Measurements from ENCODE around the gene LPIN1. TPM values are rescaled to one million over a fixed set of nuclear protein-coding genes. Genes with fewer than 3 reads are reported as not detected.

LPIN1 gene
- total and polyA plus RNA-seq, 2 experiments from 2014 or later = 34.5 to 35.3 TPM

DNA sequence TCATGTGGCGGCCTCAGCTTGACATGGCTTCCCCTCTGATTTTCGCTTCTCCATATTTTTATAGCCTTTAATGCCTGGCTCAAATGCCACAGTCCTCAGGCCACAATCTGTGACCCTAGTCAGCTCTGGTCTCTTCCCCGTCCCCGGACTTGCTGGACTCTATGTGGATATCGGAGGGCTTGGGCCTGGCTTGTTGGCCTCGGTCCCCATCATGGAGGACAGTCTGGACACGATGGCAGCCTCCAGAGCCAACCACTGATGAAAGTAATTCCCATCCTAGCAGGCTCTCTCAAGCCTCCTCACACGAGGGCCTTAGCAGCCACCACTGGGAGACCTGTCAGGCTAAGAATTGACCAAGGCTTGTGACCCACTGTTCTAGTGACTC is 61.6 kb downstream of the LPIN1 start:
- Histone ChIP-seq H4K20me1 (ENCODE audit: insufficient read depth, poor library complexity, severe bottlenecking) (no peaks in the 10 kb centered on the region), H3K36me3 (replicated peaks; ENCODE audit: insufficient read depth, low read depth) (no peaks in the 10 kb centered on the region), H3K4me3 (no peak overlapping the region), H3K4me2 (no peak overlapping the region), H3K4me1 (ENCODE audit: insufficient read depth) (no peaks in the 10 kb centered on the region), H3K79me2 (no peaks in the 10 kb centered on the region), H2AFZ (no peak overlapping the region), H3K9me3 (ENCODE audit: low read depth) (no peaks in the 10 kb centered on the region), H3K9me2 (replicated peaks; ENCODE audit: insufficient read depth) (no peaks in the 10 kb centered on the region), H3K27me3 (no peaks in the 10 kb centered on the region), H3K27ac (no peak overlapping the region)
- WGBS (ENCODE audit: low lambda C conversion rate, missing lambda C conversion rate) = 97% methylated on average over 8 of the region's 8 CpGs
- no peak for TF ChIP-seq EZH2 (IDR thresholded peaks at IDR 0.05; ENCODE audit: borderline replicate concordance)
- TF ChIP-seq, protein P1, sequence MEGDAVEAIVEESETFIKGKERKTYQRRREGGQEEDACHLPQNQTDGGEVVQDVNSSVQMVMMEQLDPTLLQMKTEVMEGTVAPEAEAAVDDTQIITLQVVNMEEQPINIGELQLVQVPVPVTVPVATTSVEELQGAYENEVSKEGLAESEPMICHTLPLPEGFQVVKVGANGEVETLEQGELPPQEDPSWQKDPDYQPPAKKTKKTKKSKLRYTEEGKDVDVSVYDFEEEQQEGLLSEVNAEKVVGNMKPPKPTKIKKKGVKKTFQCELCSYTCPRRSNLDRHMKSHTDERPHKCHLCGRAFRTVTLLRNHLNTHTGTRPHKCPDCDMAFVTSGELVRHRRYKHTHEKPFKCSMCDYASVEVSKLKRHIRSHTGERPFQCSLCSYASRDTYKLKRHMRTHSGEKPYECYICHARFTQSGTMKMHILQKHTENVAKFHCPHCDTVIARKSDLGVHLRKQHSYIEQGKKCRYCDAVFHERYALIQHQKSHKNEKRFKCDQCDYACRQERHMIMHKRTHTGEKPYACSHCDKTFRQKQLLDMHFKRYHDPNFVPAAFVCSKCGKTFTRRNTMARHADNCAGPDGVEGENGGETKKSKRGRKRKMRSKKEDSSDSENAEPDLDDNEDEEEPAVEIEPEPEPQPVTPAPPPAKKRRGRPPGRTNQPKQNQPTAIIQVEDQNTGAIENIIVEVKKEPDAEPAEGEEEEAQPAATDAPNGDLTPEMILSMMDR (IDR thresholded peaks at IDR 0.05; ENCODE audit: poor library complexity) = no peak
- no peak for TF ChIP-seq EZH2phosphoT487 (IDR thresholded peaks at IDR 0.05; ENCODE audit: low read depth, severe bottlenecking, unreplicated experiment)
- DNase-seq (ENCODE audit: low spot score) = no peak

DNA sequence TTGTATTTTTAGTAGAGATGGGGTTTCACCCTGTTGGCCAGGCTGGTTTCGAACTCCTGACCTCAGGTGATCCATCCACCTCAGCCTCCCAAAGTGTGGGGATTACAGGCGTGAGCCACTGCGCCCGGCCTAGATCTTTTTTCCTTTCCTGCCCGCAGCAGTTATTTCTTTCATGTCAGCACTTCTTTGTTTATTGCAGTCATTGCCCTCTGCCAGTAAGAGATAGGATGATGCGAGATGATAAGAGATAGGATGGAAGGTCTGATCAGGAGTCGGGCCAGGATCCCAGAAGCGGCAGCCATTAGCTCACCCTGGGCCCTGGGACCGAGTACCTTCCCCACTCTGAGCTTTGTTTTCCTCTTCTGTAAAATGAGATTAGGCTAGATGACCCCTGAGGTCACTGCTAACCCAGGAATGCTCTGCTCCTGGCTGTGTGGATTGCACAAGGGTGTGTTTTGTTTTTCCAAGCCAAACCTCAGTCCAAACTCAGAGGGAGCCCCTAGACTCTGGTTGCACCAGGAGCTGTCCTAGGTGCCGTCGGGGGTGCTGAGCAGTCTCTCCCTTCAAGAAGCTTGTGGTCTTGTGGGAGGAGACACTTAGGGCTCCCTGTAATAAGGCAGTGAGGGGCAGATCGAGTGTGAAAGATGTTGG is 63.3 kb downstream of the LPIN1 start:
- Histone ChIP-seq H3K27ac (no peak overlapping the region), H3K9me3 (ENCODE audit: low read depth) (no peaks in the 10 kb centered on the region), H3K4me3 (no peak overlapping the region), H3K36me3 (replicated peaks; ENCODE audit: insufficient read depth, low read depth) (no peaks in the 10 kb centered on the region), H3K4me2 (no peak overlapping the region), H3K79me2 (no peaks in the 10 kb centered on the region), H3K9me2 (replicated peaks; ENCODE audit: insufficient read depth) (no peaks in the 10 kb centered on the region), H3K4me1 (ENCODE audit: insufficient read depth) (no peaks in the 10 kb centered on the region), H4K20me1 (ENCODE audit: insufficient read depth, poor library complexity, severe bottlenecking) (no peaks in the 10 kb centered on the region), H3K27me3 (no peaks in the 10 kb centered on the region), H2AFZ (no peak overlapping the region)
- TF ChIP-seq EZH2 (IDR thresholded peaks at IDR 0.05; ENCODE audit: borderline replicate concordance) = no peak
- TF ChIP-seq, protein P1 (IDR thresholded peaks at IDR 0.05; ENCODE audit: poor library complexity) = no peak
- no peak for TF ChIP-seq EZH2phosphoT487 (IDR thresholded peaks at IDR 0.05; ENCODE audit: low read depth, severe bottlenecking, unreplicated experiment)
- WGBS (ENCODE audit: low lambda C conversion rate, missing lambda C conversion rate) = 88% methylated on average over 12 of the region's 12 CpGs
- no peak for DNase-seq (ENCODE audit: low spot score)

- Histone ChIP-seq H3K4me3 (no peak overlapping the region), H3K79me2 (no peaks in the 10 kb centered on the region), H3K4me2 (no peak overlapping the region), H3K27me3 (no peaks in the 10 kb centered on the region), H3K36me3 (replicated peaks; ENCODE audit: insufficient read depth, low read depth) (no peaks in the 10 kb centered on the region), H3K27ac (no peak overlapping the region), H2AFZ (no peak overlapping the region), H3K9me2 (replicated peaks; ENCODE audit: insufficient read depth) (no peaks in the 10 kb centered on the region), H3K9me3 (ENCODE audit: low read depth) (no peaks in the 10 kb centered on the region), H3K4me1 (ENCODE audit: insufficient read depth) (no peaks in the 10 kb centered on the region), H4K20me1 (ENCODE audit: insufficient read depth, poor library complexity, severe bottlenecking) (no peaks in the 10 kb centered on the region)
- WGBS (ENCODE audit: low lambda C conversion rate, missing lambda C conversion rate) = 91% methylated on average over 12 of the region's 12 CpGs
- TF ChIP-seq EZH2 (IDR thresholded peaks at IDR 0.05; ENCODE audit: borderline replicate concordance) = no peak
- TF ChIP-seq EZH2phosphoT487 (IDR thresholded peaks at IDR 0.05; ENCODE audit: low read depth, severe bottlenecking, unreplicated experiment) = no peak
- TF ChIP-seq, protein P1 (IDR thresholded peaks at IDR 0.05; ENCODE audit: poor library complexity) = no peak
- DNase-seq (ENCODE audit: low spot score) = no peak
Observed at GRCh38 chr2:11810237-11810977, 64.0 kb downstream of the LPIN1 start.
